ENCODE data around the gene MYO1A.

MYO1A gene

DNA sequence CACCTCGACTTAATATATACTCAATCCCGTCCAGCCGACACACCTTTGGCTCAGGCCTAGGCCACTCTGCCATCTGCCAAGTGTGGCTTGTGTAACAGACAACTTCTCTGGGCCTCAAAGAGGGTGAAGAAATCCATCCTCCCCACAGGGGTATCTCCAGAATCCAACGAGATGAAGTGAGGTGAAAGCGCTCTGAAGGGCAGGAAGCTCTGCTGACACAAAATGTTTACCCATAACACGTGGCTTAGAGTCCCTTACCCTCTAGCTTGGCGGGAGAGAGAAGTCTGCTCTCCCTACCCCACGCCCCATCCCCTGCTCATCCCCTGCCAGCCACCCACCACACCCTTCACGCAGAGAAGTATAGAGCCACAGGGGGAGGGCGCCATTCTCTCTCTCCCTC lies 56.6 kb downstream of the MYO1A start:
- TF ChIP-seq, protein P1, sequence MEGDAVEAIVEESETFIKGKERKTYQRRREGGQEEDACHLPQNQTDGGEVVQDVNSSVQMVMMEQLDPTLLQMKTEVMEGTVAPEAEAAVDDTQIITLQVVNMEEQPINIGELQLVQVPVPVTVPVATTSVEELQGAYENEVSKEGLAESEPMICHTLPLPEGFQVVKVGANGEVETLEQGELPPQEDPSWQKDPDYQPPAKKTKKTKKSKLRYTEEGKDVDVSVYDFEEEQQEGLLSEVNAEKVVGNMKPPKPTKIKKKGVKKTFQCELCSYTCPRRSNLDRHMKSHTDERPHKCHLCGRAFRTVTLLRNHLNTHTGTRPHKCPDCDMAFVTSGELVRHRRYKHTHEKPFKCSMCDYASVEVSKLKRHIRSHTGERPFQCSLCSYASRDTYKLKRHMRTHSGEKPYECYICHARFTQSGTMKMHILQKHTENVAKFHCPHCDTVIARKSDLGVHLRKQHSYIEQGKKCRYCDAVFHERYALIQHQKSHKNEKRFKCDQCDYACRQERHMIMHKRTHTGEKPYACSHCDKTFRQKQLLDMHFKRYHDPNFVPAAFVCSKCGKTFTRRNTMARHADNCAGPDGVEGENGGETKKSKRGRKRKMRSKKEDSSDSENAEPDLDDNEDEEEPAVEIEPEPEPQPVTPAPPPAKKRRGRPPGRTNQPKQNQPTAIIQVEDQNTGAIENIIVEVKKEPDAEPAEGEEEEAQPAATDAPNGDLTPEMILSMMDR (IDR thresholded peaks at IDR 0.05; ENCODE audit: control insufficient read depth, extremely low read depth, insufficient read depth) = no peak
- no peak overlapping the region for H3K4me3 ChIP-seq (ENCODE audit: low read depth, low read length)
- DNase-seq (ENCODE audit: low read depth) = no peak

DNA sequence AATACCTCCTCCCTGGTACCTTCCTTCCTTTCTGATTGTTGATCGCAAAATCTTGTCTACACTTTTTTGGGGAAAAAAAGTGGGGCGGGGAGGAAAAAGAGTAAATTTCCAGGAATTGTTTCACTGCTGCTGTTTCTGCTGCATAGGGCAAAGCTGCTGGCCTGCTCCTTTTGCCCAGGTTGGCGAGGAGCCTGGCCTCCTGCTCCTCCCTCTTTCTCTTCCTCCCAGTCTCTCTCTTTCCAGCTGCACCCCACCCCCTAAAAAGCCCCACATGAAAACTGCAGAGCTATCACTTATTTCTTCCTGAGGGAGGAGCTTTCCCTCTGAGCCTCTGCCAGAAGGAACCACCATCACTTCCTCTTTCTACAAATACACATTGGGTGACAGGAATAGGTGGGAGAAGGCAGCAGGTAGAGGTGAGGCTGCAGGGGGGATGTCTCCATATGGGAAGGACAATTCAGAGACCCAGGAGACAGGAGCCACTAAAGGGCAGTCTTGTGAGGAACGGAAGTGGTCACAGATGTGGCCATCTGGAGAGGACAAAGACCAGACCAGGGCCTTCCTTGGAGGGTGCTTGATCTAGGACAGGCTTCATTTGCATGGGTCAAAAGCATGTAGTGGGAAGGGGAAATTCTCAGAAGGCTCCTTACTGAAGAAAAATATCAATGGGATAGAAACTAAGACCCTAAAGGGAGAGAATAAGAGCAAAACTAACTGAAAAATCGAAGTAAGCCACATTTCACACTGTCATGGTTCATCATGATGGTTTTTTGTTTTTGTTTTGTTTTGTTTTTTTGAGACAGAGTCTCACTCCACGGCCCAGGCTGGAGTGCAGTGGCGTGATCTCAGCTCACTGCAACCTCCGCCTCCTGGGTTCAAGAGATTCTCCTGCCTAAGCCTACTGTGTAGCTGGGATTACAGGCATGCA lies 58.3 kb downstream of the MYO1A start:
- TF ChIP-seq, protein P1 (IDR thresholded peaks at IDR 0.05; ENCODE audit: control insufficient read depth, extremely low read depth, insufficient read depth) = no peak
- no peak overlapping the region for H3K4me3 ChIP-seq (ENCODE audit: low read depth, low read length)
- no peak for DNase-seq (ENCODE audit: low read depth)

DNA sequence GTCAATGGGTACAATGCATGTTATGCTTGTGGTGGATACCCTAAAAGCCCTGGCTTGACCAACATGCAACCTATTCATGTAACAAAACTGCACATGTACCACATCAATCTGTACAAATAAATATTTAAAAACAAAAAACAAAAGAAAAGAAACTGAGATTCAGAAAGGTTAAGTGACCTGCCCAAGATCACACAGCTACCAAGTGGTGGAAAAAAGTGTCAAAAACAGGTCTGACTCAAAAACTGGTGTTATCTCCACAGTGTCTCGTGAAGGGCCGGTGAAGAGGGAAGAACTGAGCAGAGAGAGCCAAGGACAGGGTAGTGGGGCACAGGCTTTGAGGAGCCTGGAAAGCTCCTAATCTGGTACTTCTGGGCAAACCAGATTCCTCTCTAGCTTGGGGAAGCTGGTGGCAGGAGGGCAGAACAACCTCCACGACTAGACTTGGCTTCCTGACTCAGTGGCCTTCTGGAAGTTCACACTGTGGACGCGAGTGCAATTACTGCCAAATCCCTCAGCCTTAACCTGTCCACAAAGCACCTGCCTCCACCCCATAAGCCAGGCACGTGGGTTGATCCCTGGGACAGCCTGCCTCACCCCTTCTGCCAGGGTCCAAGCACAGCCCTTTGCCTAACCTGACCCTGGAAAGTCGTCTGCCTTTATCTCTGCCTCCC lies 59.1 kb downstream of the MYO1A start:
- H3K4me3 ChIP-seq (ENCODE audit: low read depth, low read length) = no peak overlapping the region
- no peak for DNase-seq (ENCODE audit: low read depth)
- TF ChIP-seq, protein P1 (IDR thresholded peaks at IDR 0.05; ENCODE audit: control insufficient read depth, extremely low read depth, insufficient read depth) = no peak

DNA sequence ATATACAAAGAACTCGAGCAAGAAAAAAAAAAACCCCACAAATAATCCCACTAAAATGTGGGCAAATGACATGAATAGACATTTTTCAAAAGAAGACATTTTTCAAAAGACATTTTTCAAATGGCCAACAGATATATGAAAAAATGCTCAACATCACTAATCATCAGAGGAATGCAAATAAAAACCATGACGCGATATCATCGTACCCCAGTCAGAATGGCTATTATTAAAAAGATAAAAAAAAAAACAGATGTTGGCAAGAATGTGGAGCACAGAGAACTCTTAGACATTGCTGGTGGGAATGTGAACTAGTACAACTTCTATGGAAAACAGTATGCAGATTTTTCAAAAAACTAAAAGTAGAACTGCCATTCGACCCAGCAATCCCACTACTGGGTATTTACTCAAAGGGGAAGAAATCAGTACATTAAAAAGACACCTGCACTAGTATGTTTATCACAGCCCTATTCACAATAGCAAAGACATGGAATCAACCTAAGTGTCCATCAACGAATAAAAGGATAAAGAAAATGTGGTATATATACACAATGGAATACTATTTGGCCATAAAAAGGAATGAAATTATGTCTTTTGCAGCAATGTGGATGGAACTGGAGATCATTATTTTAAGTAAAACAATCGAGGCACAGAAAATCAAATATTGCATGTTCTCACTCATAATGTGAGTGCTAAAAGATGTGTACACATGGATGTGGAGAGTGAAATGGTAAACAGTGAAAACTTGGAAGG lies 59.9 kb downstream of the MYO1A start:
- DNase-seq (ENCODE audit: low read depth) = no peak
- TF ChIP-seq, protein P1 (IDR thresholded peaks at IDR 0.05; ENCODE audit: control insufficient read depth, extremely low read depth, insufficient read depth) = no peak
- H3K4me3 ChIP-seq (ENCODE audit: low read depth, low read length) = no peak overlapping the region

DNA sequence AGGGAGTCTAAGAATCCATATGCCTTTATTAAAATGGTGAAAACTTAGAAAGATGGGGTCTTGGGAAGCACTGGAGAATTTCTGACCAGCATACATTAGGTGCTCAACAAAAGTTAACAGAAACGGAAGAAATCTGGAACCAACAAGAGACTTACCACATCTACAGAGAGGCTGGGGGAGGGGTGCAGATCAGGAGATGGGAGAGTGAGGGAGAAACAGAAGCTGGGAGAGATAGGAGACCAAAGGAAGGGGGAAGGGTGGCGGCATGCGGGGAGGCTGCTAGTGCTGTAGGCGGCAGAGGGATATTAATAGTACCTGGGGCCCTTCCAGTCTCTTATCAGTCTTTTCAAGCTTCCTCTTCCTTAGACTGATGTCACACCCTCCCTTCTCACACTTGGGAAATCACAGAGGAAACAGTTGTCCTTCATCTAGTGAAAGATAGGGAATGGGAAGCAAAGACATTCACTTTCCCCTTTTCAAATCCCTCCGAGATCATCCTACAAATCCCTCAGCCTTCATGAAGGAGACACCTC lies 61.7 kb downstream of the MYO1A start:
- no peak for DNase-seq (ENCODE audit: low read depth)
- H3K4me3 ChIP-seq (ENCODE audit: low read depth, low read length) = no peak overlapping the region
- TF ChIP-seq, protein P1 (IDR thresholded peaks at IDR 0.05; ENCODE audit: control insufficient read depth, extremely low read depth, insufficient read depth) = no peak

DNA sequence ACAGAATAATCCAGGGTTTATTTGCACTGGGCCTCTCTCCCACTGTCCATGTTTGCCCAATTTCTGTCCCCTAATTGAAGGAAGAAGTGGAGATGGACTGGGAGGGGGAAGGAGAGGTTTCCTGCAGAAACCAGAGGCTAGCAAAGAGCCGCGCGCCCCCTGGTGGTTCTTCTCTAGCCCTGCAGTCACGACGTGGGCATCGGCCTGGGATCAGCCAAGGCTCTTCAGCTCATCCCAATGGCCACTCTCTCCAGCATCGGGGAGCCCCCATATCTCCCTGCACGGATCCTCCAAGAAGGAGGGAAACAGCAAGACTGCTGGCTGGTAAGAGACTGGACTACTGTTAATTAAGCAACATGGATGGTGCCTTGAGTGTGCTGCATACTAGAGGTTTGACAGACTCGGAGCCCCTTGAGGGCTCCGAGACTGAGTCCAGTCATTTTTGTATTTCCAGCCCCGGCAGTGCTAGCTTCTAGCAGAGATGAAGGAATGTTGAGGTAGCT lies 62.3 kb downstream of the MYO1A start:
- peak; percentile 43 for DNase-seq (ENCODE audit: low read depth)
- TF ChIP-seq, protein P1 (IDR thresholded peaks at IDR 0.05; ENCODE audit: control insufficient read depth, extremely low read depth, insufficient read depth) = peak; percentile 90
- no peak overlapping the region for H3K4me3 ChIP-seq (ENCODE audit: low read depth, low read length)

Measured in LNCaP clone FGC (cell line).